Measurements from ENCODE around the gene MAL.

Gene MAL

DNA sequence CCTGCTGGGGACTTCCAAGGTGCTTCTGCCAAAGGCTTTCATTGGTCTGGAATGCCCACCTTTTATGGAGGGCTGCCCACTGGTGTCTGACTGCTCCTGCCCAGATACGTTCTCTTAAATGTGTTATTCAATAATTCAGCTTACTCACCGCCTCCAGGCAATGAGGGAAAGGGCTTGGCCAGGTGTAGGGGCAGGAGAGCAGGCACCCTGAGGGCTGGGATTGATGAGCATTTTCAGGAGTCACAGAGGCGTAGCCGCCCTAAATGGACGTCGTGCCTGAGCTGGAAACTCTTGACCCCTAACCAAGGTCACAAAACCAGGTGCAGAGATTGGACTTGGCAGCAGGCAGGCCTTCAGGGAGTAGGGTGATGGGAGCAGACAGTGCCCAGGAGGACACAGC lies 26.8 kb downstream of the MAL start:
- DNase-seq = no peak

DNA sequence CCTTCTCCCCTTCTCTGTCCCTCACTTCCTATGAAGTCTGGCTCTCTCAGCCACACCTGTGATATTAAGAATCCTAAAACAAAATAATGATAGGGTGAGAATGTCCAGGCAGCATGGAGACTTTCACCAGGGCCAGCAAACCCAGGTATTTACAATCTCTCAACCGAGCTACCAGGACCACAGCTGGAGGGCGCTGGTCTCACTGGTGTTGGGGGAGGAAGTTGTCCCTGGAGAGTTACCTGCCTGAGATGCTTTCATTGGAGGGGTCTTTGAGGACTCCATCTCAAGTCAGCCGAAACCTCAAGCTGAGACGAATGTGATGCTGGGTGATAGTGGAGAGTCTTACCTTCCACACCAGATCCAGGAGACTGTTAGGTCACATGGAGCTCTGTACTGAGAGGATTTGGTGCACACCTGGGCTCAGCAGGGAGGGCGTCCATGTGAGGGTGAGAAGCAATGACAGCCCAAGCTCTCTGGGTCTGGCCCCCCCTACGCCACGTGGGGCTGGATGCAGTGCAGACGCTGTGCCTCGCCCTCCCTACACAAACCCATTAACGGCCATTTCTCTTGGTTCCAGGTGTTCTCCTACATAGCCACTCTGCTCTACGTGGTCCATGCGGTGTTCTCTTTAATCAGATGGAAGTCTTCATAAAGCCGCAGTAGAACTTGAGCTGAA lies 27.4 kb downstream of the MAL start:
- no peak for DNase-seq

DNA sequence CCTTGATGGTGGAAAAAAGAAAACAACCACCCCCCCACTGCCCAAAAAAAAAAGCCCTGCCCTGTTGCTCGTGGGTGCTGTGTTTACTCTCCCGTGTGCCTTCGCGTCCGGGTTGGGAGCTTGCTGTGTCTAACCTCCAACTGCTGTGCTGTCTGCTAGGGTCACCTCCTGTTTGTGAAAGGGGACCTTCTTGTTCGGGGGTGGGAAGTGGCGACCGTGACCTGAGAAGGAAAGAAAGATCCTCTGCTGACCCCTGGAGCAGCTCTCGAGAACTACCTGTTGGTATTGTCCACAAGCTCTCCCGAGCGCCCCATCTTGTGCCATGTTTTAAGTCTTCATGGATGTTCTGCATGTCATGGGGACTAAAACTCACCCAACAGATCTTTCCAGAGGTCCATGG lies 28.0 kb downstream of the MAL start:
- DNase-seq = no peak

DNA sequence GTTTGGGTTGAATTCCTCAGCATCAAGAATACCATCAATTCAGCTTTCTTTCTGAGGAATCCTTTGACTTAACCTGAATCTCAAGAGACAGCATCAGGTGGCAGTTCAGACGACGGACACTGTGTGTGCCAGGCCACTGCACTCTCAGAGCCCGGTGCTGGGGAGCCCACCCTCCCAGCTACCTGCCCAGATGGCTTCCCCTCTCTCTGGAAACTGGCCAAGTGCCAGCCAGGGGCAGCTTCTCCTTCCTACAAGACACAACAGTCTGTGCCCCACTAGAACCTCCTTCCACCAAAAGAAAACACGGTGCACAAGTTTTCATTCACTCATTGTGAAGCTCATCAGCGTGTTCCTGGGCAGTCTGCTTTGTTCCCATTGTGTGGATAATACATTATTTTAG lies 28.5 kb downstream of the MAL start:
- no peak for DNase-seq

DNA sequence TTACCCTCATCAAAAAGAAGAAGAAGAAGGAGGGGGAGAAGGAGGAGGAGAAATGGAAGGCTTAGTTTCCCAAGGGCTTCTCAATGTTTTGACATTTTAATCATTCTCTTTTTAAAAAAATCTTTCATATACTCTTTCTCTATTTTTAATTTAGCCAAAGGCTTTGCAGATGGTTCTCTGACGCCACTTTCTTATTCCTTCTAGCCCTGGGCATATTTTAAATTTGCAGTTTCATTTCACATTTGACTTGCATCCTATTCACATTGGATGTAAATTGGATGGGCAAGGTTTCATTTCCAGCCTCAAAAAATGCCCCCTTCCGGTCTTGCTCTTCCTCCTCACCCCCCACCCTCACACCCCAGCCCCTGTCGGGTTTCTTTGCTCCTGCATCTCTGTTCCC lies 29.8 kb downstream of the MAL start:
- DNase-seq = no peak

DNA sequence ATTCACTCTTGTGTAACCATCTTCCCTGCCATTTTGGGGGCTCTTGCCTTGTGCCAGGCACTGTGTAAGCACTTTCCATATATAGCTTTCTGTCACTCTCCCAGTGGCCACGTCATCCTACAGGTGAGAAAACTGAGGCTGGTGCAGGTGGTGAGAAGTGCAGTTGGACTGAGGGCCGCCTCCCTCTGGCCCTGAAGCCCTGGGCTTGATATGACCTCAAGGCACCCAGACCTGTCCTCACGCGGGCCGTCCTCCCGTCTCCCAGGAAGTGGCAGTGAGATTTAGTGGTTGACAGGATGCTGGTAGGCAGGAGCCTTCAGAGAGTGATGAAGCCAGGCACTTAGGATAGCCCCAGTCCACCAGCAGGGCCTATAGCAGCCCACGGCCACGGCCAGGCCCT lies 30.5 kb downstream of the MAL start:
- no peak for DNase-seq

DNA sequence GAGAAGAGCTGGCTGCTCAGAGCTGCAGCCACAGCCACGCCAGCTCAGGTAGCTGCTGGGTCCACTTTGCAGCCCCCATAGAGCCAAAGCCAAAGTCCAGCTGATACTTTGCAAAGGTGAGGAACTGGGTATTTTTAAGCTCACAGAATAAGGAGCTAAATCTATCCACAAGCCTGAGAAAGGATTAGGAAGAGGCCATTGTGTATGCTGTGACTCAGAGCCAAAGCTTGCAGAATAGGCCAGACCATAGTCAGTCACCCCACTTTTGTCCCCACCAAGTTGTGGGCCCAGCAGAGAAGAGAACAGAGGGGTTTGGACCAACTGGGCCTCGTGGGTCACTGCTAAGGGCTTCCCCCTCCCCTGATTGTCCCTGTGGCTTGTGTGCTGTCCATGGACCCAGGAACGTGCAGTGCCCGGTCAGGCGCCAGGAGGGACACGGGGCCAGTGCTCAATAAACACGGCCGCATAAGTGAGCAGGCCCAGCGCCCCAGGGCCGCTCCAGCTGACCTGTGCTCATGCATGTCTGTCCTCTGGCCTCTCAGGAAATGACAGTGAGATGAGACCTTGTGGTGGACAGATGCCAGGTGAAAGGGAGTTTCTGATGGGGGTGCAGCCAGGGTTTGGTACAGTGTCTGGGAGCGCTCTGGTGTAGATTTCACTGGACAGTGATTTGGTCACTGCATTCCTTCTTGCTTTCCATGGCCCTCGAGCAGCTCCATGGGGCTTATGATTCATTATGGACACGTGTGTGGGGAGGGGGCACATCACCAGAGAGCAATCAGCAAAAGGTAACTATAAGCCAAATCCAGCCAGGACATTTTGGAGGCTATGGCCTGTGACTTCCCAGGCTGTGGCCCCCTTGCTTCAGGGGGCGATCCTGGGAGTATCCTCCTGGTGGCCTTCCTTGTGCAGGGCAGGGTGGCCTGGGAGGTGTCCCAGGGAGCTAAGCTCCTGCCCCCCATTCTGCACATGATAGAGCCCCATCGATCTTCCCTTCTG lies 31.3 kb downstream of the MAL start:
- DNase-seq = no peak

DNA sequence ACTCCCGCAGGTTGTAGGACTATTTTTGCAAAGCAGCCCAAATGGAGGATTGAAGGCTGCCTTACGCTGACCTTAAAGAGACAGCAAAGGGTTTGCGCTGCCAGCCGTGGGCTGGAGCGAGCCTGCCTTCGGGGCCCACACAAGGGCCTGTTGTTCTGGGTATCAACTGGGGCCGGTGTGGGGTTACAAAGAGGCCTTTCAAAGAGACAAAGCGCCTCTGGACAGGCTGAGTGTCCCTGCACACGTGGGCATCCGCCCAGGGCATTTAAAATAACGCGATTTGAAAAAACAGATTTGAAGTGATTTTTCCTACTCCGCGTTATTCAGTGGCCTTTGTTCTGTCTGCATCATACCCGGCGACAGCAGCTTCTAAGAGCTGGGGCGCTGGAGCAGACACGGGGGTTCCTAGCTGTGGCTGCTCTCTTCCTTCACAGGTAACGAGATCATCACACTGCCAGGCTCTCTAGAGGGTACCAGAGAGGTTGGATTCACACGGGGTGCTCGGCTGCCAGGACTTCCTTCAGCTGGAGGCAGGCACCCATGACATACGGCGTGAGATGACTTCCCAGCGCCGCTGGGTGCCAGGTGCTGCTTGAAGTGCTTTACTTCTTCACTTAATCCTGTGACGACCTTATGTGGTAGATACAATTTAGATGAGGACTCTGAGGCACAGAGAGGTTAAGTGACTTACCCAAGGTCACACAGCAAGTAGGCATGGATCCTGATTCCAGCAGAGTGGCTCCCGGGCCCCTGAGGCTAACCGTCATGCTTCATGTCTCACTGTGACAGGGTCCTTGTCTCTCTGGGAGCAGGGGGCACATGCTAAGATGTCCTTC lies 32.2 kb downstream of the MAL start:
- DNase-seq = no peak

DNA sequence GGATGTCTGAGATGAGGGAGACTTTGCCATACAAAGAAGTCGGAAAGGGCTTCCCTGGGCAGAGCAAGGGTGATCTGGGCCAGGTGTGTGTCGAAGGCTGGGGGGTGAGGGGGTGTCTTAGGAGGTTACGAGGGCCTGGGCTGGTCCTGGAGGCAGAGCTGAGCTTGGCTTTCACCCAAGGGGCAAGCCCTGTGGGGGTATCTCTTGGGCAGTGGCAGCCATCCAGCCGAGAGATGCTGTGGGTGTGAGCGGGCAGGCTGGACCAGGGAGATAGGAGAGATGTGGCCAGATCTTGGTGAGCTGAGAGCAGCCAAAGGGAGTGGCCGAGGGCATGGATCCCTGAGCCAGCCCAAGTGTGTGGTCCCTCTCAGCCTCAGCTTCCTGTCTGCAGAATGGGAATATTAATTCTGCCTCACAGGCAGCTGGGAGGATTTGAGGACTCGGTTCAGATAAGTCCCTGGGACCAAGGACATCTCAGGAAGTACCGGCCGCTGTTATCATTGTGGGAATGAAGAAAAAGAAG lies 33.0 kb downstream of the MAL start:
- no peak for DNase-seq

DNA sequence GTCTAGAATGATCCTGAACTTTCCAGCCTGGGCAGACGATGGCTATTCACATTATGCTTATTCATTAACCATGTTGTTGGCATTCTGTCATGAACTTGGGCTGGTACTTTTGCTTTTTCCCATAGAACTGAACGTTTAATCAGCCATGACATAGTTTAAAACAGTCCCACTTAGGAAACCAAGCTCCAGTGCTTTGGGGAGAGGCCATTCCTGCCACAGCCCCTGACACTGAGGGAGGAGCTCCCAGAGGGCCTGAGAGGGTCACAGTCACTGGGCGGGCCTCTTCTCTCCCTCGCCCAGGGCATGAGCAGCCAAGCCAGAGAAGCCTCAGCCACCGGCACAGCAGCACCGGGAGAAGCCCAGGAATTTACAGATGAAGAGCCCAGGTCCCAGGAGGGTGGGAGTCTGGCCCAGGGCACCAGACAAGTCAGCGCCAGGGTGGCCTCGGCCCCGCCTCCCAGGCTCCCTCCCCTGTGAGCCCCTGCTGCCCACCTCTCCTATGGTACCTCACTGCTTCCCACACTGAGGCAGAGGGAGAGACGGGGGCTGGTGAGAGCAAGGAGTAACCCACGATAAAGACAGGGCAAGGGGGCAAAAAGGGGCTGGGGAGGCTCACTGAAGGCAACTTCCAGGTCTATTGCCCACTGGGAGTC lies 33.6 kb downstream of the MAL start:
- no peak for DNase-seq

DNA sequence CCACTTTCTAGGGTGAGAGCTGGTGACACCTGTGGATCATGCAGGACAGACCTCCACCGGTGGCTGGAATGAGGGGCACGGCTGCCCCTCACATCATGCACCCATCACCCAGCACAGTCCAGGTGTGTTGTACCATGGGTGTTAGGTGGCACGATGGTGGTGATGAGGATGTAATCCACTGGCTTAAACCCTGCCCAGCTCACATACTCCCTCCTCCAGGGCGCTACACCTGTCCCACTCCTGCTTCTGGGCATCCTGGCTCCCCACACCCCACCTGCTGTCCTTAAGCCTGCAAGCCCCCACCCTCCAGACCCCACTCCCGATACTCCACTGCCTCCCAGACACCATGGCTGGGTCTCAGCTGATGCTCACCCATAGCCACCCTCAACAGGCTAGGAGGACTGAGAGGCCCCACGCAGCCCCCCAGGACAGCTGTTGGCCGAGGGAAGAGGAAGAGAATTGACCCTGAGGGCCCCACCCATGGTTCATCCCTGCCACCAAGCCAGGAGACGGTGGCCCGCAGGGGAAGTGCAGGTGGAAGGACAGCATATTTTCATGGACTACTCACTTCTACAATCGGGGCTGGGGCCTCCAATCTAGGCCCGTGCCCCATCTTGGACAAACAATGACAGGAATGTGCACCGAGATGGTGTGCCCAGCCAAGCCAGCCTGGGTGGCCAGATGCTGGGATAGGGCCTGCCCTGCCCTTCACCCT lies 34.3 kb downstream of the MAL start:
- no peak for DNase-seq

DNA sequence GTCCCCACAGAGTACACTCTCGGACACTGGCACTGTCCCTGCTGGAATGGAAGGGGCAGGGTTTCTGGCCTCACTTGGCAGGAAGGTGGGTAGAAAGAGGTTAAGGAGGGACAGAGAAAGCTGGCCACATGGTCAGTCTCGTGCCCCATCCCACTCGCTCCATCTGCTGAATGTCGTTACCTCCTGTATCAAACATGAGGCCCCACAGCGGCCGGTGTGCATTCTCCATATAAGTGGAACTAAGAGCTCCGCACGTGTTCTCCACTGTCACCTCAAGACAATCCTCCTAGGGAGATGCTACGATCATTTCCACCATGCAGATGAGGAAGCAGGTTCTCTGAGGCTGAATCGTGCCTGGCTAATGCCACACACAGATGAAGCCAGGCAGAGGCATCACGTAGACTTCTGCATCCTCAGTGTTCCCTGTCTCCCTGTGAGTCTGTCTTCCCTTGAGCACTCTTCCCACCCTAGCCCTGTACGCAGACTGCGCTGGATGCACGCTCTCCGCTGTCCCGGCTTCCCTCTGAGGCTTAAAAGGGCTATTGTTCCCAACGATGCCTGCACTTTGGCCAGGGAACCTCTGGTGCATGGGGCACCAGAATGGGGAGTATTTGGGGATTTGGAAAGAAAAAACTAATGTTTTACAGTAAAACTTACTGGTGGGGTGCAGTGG lies 35.1 kb downstream of the MAL start:
- DNase-seq = no peak

DNA sequence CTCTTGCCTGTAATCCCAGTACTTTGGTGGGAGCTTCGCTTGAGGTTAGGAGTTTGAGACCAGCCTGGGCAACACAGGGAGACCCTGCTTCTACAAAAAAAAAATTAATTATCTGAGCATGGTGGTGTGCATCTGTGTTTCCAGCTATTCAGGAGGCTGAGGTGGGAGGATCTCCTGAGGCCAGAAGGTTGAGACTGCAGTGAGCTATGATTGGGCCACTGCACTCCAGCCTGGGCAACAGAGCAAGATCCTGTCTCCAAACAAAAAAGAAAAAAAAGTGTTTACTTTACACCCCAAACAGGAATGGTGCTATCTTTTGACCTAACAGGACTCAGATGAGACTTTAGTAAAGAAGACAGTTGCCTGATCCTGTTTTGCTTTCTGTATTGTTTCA lies 35.6 kb downstream of the MAL start:
- no peak for DNase-seq

DNA sequence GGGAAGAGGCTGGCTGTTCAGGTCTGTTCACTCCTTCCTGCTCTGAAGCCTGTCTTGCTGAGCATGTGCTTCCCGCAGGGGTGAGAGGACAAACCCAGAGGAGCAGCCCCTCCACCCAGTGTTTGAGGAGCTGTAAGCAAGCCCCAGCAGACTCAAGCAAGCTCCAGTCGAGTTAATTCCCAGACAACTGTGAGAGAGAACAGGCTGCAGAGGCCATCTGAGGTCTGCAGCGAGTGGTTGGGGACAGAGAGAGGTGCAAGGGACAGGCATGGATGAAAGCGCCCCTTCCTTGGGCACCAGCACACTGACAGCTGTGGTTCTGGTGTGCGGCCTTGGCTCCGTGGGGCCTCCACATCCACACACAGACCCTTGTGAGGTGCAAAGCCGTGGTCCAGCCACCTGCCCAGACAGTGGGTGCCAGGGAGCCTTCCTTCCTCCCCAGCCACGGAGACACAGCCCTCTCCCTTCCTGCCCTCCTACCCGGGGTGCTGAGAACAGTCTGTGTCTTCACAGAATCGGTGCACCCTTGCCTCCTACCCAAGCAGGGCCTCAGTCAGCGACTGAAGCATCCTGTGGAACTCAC lies 36.2 kb downstream of the MAL start:
- no peak for DNase-seq

DNA sequence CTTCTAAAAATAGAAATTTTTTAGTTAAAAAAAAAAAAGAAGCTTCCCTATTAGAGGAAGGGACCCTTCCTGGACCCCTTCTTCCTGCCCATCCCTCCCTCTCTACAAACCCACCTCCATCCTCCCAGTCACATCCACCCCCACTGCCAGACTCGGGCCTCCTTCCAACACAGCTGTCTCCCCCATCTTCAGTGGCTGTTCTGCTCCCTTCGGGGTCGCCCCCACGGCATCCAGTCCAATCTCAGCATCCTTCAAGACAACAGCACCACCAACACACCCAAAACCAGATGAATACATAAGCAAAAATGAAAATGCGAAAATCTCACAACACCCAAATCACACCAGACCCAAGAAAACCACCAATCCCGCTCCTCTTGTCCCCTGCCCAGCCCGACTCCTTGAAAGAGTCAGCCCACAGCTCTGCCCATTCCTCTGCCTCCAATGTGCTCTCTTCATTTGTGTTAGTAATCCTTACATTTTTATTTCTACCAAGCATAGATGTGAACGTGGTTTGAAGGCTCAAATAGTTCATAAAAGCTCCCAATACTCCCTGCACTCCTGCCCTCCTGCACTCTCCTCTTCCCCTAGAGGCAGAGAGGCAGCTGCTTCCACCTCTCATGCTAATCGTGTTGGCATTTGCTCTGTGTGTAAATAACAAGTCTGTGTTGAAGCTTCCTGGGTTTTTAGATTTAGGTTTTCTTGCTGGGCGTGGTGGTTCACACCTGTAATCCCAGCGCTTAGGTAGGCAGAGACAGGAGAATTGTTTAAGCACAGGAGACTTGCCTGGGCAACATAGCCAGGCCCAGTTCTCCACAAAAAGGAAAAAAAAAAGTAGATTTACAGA lies 37.0 kb downstream of the MAL start:
- DNase-seq = no peak

DNA sequence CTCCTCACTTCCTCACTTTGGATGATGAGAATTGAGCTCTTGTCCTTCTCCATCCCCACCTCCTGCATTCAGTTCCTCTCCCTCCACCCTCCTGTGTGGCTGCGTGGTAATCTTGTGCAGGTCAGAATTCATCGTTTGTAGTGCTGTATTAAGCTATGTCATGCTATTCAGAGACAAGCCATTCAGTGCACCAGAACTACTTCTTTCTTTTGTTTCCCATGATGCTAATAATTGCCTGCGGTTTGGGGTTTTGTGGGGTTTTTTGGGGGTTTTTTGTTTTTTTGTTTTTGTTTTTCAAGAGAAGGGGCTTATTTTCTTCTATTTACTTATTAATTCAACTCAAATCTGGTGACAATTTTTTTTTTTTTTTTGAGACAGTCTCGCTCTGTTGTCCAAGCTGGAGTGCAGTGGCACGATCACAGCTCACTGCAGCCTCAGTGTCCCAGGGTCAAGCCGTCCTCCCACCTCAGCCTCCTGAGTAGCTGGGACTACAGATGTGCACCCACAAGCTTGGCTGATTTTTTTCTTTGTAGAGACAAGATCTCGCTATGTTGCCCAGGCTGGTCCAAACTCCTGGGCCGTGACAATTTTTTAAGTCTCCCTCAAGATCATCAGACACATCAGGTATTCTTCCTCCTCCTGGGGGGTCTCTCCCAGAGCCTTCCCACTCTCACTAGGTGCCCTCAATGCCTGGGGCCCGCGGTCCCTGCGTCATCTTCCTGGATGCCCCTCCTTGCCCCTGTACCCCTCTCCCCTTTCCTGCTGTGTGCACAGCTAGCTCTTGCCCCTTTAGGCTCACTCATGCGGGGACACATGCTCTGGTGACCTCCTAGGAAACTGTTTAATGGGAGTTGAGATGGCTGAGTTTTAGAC lies 37.8 kb downstream of the MAL start:
- DNase-seq = no peak

DNA sequence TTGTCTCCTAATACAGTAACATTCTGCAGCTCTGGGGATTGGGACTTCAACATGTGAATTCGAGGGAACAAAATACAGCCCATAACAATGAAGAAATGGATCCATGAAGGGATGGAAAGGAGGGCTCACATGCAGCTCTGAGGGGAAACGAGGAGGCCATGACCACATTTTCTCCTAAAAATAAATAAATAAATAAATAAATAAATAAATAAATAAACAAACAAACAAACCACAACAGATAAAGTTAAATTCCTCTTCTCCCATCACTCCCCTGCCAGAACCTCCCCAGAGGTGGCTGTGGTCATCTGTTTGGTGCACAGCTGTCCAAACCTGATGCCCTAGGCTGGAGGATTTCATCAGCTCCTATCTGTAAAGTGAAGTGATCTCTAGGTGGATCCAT lies 42.7 kb downstream of the MAL start:
- no peak for DNase-seq

DNA sequence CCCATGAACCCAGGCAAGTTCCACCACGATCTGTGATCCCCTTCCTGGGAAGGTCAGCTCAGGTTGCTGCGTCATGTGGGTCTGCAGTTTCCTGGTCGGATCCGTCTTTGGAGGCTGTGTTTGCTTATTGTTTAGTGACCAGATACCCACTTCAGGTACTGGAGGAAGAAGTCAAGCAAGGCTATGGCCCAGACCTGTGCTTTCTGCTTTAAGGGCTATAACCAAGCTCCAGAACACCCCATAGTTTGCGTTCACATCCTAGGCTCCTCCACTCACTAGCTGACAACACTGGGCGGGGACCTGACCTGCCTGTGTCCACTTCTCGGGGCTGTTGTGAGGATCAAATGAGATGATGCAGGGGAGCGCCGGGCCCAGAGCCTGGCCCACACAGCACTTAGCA lies 44.0 kb downstream of the MAL start:
- no peak for DNase-seq

DNA sequence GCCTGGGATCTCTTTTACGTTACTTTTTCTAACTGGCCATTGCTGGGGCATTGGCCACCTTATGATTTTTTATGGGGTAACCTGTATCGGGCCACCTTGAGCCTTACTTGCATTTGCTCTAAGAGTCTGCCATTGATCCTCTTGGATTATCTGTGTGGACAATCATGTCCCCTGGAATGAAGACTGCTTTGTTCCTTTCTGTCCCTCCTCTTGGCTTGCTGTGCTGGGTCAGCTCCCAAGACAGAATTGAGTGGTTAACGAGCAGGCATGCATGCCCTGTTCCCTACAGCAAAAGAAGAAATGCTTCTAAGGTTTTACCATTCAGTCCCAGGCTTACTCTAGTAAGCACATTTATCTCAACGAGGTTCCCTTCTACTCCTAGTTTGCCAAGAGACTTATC lies 46.3 kb downstream of the MAL start:
- no peak for DNase-seq

Measured in activated effector memory CD4-positive, alpha-beta T cell treated with Interleukin-2 at 50 U/mL for 16 hours (primary cell).